ENCODE data around the gene C2orf76. TPM values are rescaled to one million over a fixed set of nuclear protein-coding genes. Genes with fewer than 3 reads are reported as not detected.

Gene C2orf76
- total and polyA plus RNA-seq, 2 of the 4 experiments (the other 2 are of a cell fraction): 10.6 to 12.6 TPM

GRCh38 chr2:119341684-119342083 is 24.9 kb downstream of the C2orf76 start:
- H3K9ac ChIP-seq (ENCODE audit: low read depth, low read length): no peak overlapping the region
- TF ChIP-seq FOS (IDR thresholded peaks at IDR 0.05; ENCODE audit: low read depth, low read length) (no peak), MXI1 (IDR thresholded peaks at IDR 0.05; ENCODE audit: borderline replicate concordance, low read depth, low read length) (no peak), BHLHE40 (IDR thresholded peaks at IDR 0.05; ENCODE audit: low read depth, low read length) (no peak), MAZ (IDR thresholded peaks at IDR 0.05; ENCODE audit: borderline replicate concordance, low read depth, low read length) (no peak), SMC3 (IDR thresholded peaks at IDR 0.05; ENCODE audit: low read depth, low read length) (no peak), CEBPB (IDR thresholded peaks at IDR 0.05; ENCODE audit: low read depth, low read length) (no peak), NFE2L2 (IDR thresholded peaks at IDR 0.05; ENCODE audit: low read depth, low read length) (no peak)
- TF ChIP-seq, protein P1, sequence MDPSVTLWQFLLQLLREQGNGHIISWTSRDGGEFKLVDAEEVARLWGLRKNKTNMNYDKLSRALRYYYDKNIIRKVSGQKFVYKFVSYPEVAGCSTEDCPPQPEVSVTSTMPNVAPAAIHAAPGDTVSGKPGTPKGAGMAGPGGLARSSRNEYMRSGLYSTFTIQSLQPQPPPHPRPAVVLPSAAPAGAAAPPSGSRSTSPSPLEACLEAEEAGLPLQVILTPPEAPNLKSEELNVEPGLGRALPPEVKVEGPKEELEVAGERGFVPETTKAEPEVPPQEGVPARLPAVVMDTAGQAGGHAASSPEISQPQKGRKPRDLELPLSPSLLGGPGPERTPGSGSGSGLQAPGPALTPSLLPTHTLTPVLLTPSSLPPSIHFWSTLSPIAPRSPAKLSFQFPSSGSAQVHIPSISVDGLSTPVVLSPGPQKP (IDR thresholded peaks at IDR 0.05; ENCODE audit: borderline replicate concordance, low read depth, low read length): no peak
- H3K9me3 ChIP-seq (ENCODE audit: control insufficient read depth, insufficient read depth, low read length): no peaks in the 10 kb centered on the region
- H2AFZ ChIP-seq (replicated peaks; ENCODE audit: low read length, poor library complexity): no peak overlapping the region
- no CpG with 5 or more reads among the region's 2 CpGs for WGBS, 2 experiments (ENCODE audit: extremely low coverage in 2 of 2, insufficient read length in 1 of 2)
- H3K27me3 ChIP-seq (ENCODE audit: control insufficient read depth, insufficient read depth, low read length): no peaks in the 10 kb centered on the region
- no peaks in the 10 kb centered on the region for H3K79me1 ChIP-seq (ENCODE audit: low read depth in 1 of 2, low read length in 2 of 2)
- no peak overlapping the region for H2BK5ac ChIP-seq (ENCODE audit: low read depth, low read length, poor library complexity, severe bottlenecking)
- H4K8ac ChIP-seq (ENCODE audit: low read depth in 2 of 2, low read length in 2 of 2): no peak overlapping the region
- no peak overlapping the region for H3K4me3 ChIP-seq (ENCODE audit: insufficient read depth, low read depth, low read length)
- H2BK120ac ChIP-seq (ENCODE audit: low read depth, low read length): no peak overlapping the region
- H3K23ac ChIP-seq (ENCODE audit: low read depth, low read length): no peak overlapping the region
- H3K36me3 ChIP-seq (ENCODE audit: control insufficient read depth, insufficient read depth, low read length): 0 out of 2 replicates have a peak, but pooled peaks cover 3% of the 10 kb centered on the region
- no peak overlapping the region for H3K18ac ChIP-seq (ENCODE audit: low read depth, low read length)
- ATAC-seq (ENCODE audit: low read depth) (no peak), DNase-seq (no peak)
- ChIA-PET POLR2A (ENCODE audit: unreplicated experiment) (no interaction called here), CTCF (no interaction called here)
- no peaks in the 10 kb centered on the region for H3K4me1 ChIP-seq (ENCODE audit: control insufficient read depth, insufficient read depth, low read length)
- H2AK5ac ChIP-seq (ENCODE audit: low read depth, low read length): no peak overlapping the region
- H3K9me1 ChIP-seq (ENCODE audit: insufficient read depth, low read length): no peaks in the 10 kb centered on the region
- no peak overlapping the region for H3K4me2 ChIP-seq (ENCODE audit: low read depth, low read length)
- H2BK20ac ChIP-seq (ENCODE audit: low read depth, low read length): no peak overlapping the region
- intact Hi-C loops (cut with micrococcal nuclease): no loop called here
- no peak overlapping the region for H3K4ac ChIP-seq (ENCODE audit: low read depth, low read length)
- H4K91ac ChIP-seq (ENCODE audit: insufficient read depth, low read depth, low read length): no peak overlapping the region
- H4K5ac ChIP-seq (ENCODE audit: low read depth, low read length): no peak overlapping the region
- H3K14ac ChIP-seq (replicated peaks; ENCODE audit: low read depth, low read length): no peak overlapping the region
- no peak overlapping the region for H2BK15ac ChIP-seq (ENCODE audit: low read depth, low read length)
- no peaks in the 10 kb centered on the region for H4K20me1 ChIP-seq (ENCODE audit: insufficient read depth, low read length)
- no peak overlapping the region for H3K56ac ChIP-seq (ENCODE audit: extremely low read depth, insufficient read depth, low read length)
- no peak overlapping the region for H3K27ac ChIP-seq (ENCODE audit: insufficient read depth, low read length)
- H2AK9ac ChIP-seq (replicated peaks; ENCODE audit: low read depth, low read length, poor library complexity): no peak overlapping the region
- dilution Hi-C loops (cut with HindIII; ENCODE audit: low sequenced_read_pairs, unreplicated experiment): no loop called here
- in situ Hi-C loops (cut with MboI; ENCODE audit: low sequenced_read_pairs): no loop called here
- BruUV-seq (replicated peaks): no TSS peak
